Tibial nerve (tissue), 4 donors: ENCODE data around the gene CELA3A. TPM values are rescaled to one million over a fixed set of nuclear protein-coding genes. Genes with fewer than 3 reads are reported as not detected.
A peak's percentile ranks its signal among the peaks of the same experiment; 100 is the strongest.

ENCODE experiments used
- DNase-seq, 2 donors: peaks; one replicate each; pipeline ENCODE4 v3.0.0-alpha.2; 2019; ENCODE audit warnings: low spot score in 2 of 2
- H3K27ac ChIP-seq, 4 donors: fragments of 200-600 bp; sonication (generic) in 3 of 4; one replicate each; pipeline ENCODE4 v1.5.1; 2017 to 2019; ENCODE audit warnings: mild to moderate bottlenecking in 1 of 4
- H3K27me3 ChIP-seq, 2 donors: fragments of 200-600 bp; sonication (generic) in 1 of 2; one replicate each; pipeline versions ENCODE4 v1.5.1 to v1.6.0; 2017 to 2019
- H3K36me3 ChIP-seq, 3 donors: fragments of 200-600 bp; sonication (generic); one replicate each; pipeline ENCODE4 v1.5.1; 2018 to 2019
- H3K4me1 ChIP-seq, 4 donors: fragments of 200-600 bp; sonication (generic) in 3 of 4; one replicate each; pipeline ENCODE4 v1.5.1; 2017 to 2019
- H3K4me3 ChIP-seq, 4 donors: fragments of 200-600 bp; sonication (generic) in 3 of 4; one replicate each; pipeline ENCODE4 v1.5.1; 2017 to 2019; ENCODE audit warnings: mild to moderate bottlenecking in 1 of 4, moderate library complexity in 1 of 4
- H3K9me3 ChIP-seq, 4 donors: fragments of 200-600 bp; sonication (generic) in 3 of 4; one replicate each; pipeline ENCODE4 v1.5.1; 2017 to 2019
- CTCF ChIP-seq, 5 experiments: fragments of 200-600 bp in 3 of 5; fragments of 450-650 bp in 2 of 5; sonication (generic) in 3 of 5; IDR thresholded peaks; one replicate each; pipeline ENCODE4 v1.5.1; 2016 to 2019; ENCODE audit warnings: antibody characterized with exemption in 5 of 5, mild to moderate bottlenecking in 3 of 5, moderate library complexity in 2 of 5
- EP300 ChIP-seq, 2 donors: sonication (generic); formaldehyde crosslinking; IDR thresholded peaks; one replicate each; pipeline ENCODE4 v1.6.1; 2017; ENCODE audit warnings: antibody characterized with exemption in 2 of 2, mild to moderate bottlenecking in 1 of 2
- POLR2A ChIP-seq, 2 donors: fragments of 450-650 bp; IDR thresholded peaks; one replicate each; pipeline ENCODE4 v1.6.1; 2017; ENCODE audit warnings: antibody characterized with exemption in 2 of 2, mild to moderate bottlenecking in 2 of 2, moderate library complexity in 2 of 2
- WGBS, 2 donors: methylation state at CpG; one replicate each; pipeline ENCODE4 v1.1.5; 2018; 5-methylcytosine and 5-hydroxymethylcytosine counted together
- total RNA-seq, 4 donors: library from RNA; depleted of rRNA; stranded (reverse); fragments of >200 nt; gene quantifications; one replicate each; pipeline ENCODE4 v1.1.0, GENCODE V29; 2016

Gene CELA3A
- total RNA-seq, 4 donors from 2014 or later: 4.0 to 60.6 (median 6.0) TPM

- TF ChIP-seq POLR2A (IDR thresholded peaks at IDR 0.05) (no peak), CTCF (IDR thresholded peaks at IDR 0.05) (no peak), EP300 (IDR thresholded peaks at IDR 0.05) (no peak)
- no peaks in the 10 kb centered on the region for H3K27me3 ChIP-seq
- no peaks in the 10 kb centered on the region for H3K9me3 ChIP-seq
- H3K27ac ChIP-seq: no peak overlapping the region
- no peak overlapping the region for H3K4me3 ChIP-seq
- H3K36me3 ChIP-seq: no peaks in the 10 kb centered on the region
- WGBS, 2 donors: 85 to 89% methylated on average over 5 to 6 of the region's 6 CpGs
- no peak for DNase-seq
- H3K4me1 ChIP-seq: peaks cover 0 to 11% (median under 1%) of the 10 kb centered on the region in 4 donors
These were observed 19.6 kb downstream of the CELA3A start for GRCh38 chr1:22021061-22021460.

GRCh38 chr1:22024485-22025367, 23.3 kb downstream of the CELA3A start:
- WGBS, 2 donors: 2 to 3% methylated on average over 33 of the region's 33 CpGs
- Histone ChIP-seq H3K4me3 (peak overlapping the region; percentile 61 to 99 (median 78)), H3K36me3 (no peaks in the 10 kb centered on the region), H3K4me1 (peaks cover 0 to 22% (median 3%) of the 10 kb centered on the region in 4 donors), H3K27me3 (no peaks in the 10 kb centered on the region), H3K9me3 (no peaks in the 10 kb centered on the region), H3K27ac (peak overlapping the region; percentile 95 to 100 (median 96))
- DNase-seq: peak; percentile 18 to 48
- TF ChIP-seq EP300 (IDR thresholded peaks at IDR 0.05) (no peak), CTCF (IDR thresholded peaks at IDR 0.05) (peak in 1 of 5 experiments; percentile 4), POLR2A (IDR thresholded peaks at IDR 0.05) (no peak)

- peak in 1 of 5 experiments; percentile 17 for TF ChIP-seq CTCF (IDR thresholded peaks at IDR 0.05)
- TF ChIP-seq EP300 (IDR thresholded peaks at IDR 0.05): peak; percentile 38 to 95
- TF ChIP-seq POLR2A (IDR thresholded peaks at IDR 0.05): peak; percentile 71
- whole genome bisulfite sequencing, 2 donors: 1% methylated on average over 37 to 42 of the region's 42 CpGs
- H3K36me3 ChIP-seq: no peaks in the 10 kb centered on the region
- peak; percentile 64 to 79 for DNase-seq
- peak overlapping the region; percentile 95 to 100 (median 96) for H3K27ac ChIP-seq
- H3K4me3 ChIP-seq: peak overlapping the region; percentile 61 to 99 (median 78)
- H3K4me1 ChIP-seq: peaks cover 0 to 22% (median 3%) of the 10 kb centered on the region in 4 donors
- H3K9me3 ChIP-seq: no peaks in the 10 kb centered on the region
- H3K27me3 ChIP-seq: no peaks in the 10 kb centered on the region
These were observed 24.1 kb downstream of the CELA3A start for GRCh38 chr1:22025368-22026155.

GRCh38 chr1:22026924-22027289, 25.4 kb downstream of the CELA3A start:
- H3K4me1 ChIP-seq: peaks cover 0 to 22% (median 3%) of the 10 kb centered on the region in 4 donors
- TF ChIP-seq CTCF (IDR thresholded peaks at IDR 0.05): no peak
- no peak for TF ChIP-seq POLR2A (IDR thresholded peaks at IDR 0.05)
- TF ChIP-seq EP300 (IDR thresholded peaks at IDR 0.05): no peak
- H3K4me3 ChIP-seq: no peak overlapping the region
- no peak overlapping the region for H3K27ac ChIP-seq
- H3K27me3 ChIP-seq: no peaks in the 10 kb centered on the region
- H3K36me3 ChIP-seq: peaks cover 0 to 5% (median 0%) of the 10 kb centered on the region in 3 donors
- no peak for DNase-seq
- WGBS, 2 donors: 73 to 84% methylated on average over 3 of the region's 3 CpGs
- no peaks in the 10 kb centered on the region for H3K9me3 ChIP-seq
